H9 (cell line): ENCODE results near the gene USP14. TPM values are rescaled to one million over a fixed set of nuclear protein-coding genes. Genes with fewer than 3 reads are reported as not detected.

Experiments
- DNase-seq: peaks from one replicate; pipeline ENCODE4 v3.0.0-alpha.2; 2017
- H2AFZ ChIP-seq: one replicate; pipeline ENCODE4 v1.6.1; 2013; ENCODE audit warnings: mild to moderate bottlenecking, low read length, control low read depth, moderate library complexity
- H2AK5ac ChIP-seq: 2 replicates; pipeline ENCODE4 v1.6.1; 2013; ENCODE audit warnings: low read length, control low read depth, mixed read lengths; ENCODE audit not compliant: insufficient read length
- H2BK120ac ChIP-seq: one replicate; pipeline ENCODE4 v1.6.1; 2013; ENCODE audit warnings: low read depth, mild to moderate bottlenecking, low read length, control low read depth, inconsistent platforms; ENCODE audit not compliant: poor library complexity, severe bottlenecking
- H2BK12ac ChIP-seq: 2 replicates; pipeline ENCODE4 v1.6.1; 2013; ENCODE audit warnings: low read length, control low read depth, mixed read lengths, low read depth; ENCODE audit not compliant: insufficient read length
- H2BK15ac ChIP-seq: 2 replicates; pipeline ENCODE4 v1.6.1; 2013; ENCODE audit warnings: low read depth, low read length, control low read depth
- H2BK20ac ChIP-seq: one replicate; pipeline ENCODE4 v1.6.1; 2013; ENCODE audit warnings: low read depth, mild to moderate bottlenecking, low read length, control low read depth, inconsistent platforms; ENCODE audit not compliant: poor library complexity, severe bottlenecking
- H2BK5ac ChIP-seq: 2 replicates; pipeline ENCODE4 v1.6.1; 2013; ENCODE audit warnings: low read length, control low read depth, mixed read lengths; ENCODE audit not compliant: insufficient read length
- H3K14ac ChIP-seq: 2 replicates; pipeline ENCODE4 v1.6.1; 2013; ENCODE audit warnings: low read length, control low read depth; ENCODE audit not compliant: insufficient read depth
- H3K18ac ChIP-seq: 2 replicates; pipeline ENCODE4 v1.6.1; 2013; ENCODE audit warnings: low read depth, mild to moderate bottlenecking, mixed read lengths, low read length, control low read depth; ENCODE audit not compliant: insufficient read length
- H3K23ac ChIP-seq: 2 replicates; pipeline ENCODE4 v1.6.1; 2013; ENCODE audit warnings: low read length, control low read depth, mixed read lengths, low read depth; ENCODE audit not compliant: insufficient read length
- H3K23me2 ChIP-seq: 2 replicates; pipeline ENCODE4 v1.6.1; 2013; ENCODE audit warnings: low read depth, mild to moderate bottlenecking, mixed read lengths, low read length, control low read depth; ENCODE audit not compliant: insufficient read length, poor library complexity, severe bottlenecking
- H3K27ac ChIP-seq: 2 replicates; pipeline ENCODE4 v1.5.1; 2013; ENCODE audit warnings: low read length, control low read depth, mixed read lengths, low read depth; ENCODE audit not compliant: insufficient read length
- H3K27me3 ChIP-seq: 2 replicates; pipeline ENCODE4 v1.6.1; 2013; ENCODE audit warnings: low read length, control low read depth, inconsistent platforms; ENCODE audit not compliant: insufficient read depth
- H3K4ac ChIP-seq: 2 replicates; pipeline ENCODE4 v1.6.1; 2013; ENCODE audit warnings: low read depth, mild to moderate bottlenecking, control low read depth, inconsistent platforms, low read length, moderate library complexity
- H3K4me1 ChIP-seq: 2 replicates; pipeline ENCODE4 v1.6.1; 2013; ENCODE audit warnings: low read length, control low read depth, inconsistent platforms; ENCODE audit not compliant: insufficient read depth
- H3K4me2 ChIP-seq: 2 replicates; pipeline ENCODE4 v1.6.1; 2013; ENCODE audit warnings: low read length, control low read depth, mixed read lengths; ENCODE audit not compliant: insufficient read length, insufficient read depth
- H3K56ac ChIP-seq: 2 replicates; pipeline ENCODE4 v1.6.1; 2013; ENCODE audit warnings: low read depth, mild to moderate bottlenecking, mixed read lengths, low read length, control low read depth; ENCODE audit not compliant: insufficient read length
- H3K79me1 ChIP-seq: 2 replicates; pipeline ENCODE4 v1.6.1; 2013; ENCODE audit warnings: low read depth, mild to moderate bottlenecking, moderate library complexity, low read length, control low read depth, inconsistent platforms; ENCODE audit not compliant: insufficient read depth, poor library complexity, severe bottlenecking
- H3K79me2 ChIP-seq: 2 replicates; pipeline ENCODE4 v1.6.1; 2013; ENCODE audit warnings: low read length, control low read depth, inconsistent platforms; ENCODE audit not compliant: insufficient read depth
- H3K9ac ChIP-seq: 2 replicates; pipeline ENCODE4 v1.6.1; 2013; ENCODE audit warnings: low read length, control low read depth, mixed read lengths; ENCODE audit not compliant: insufficient read length; ENCODE audit errors: extremely low read depth
- H3K9me3 ChIP-seq: one replicate; pipeline ENCODE4 v1.6.1; 2013; ENCODE audit warnings: low read depth, low read length, inconsistent platforms; ENCODE audit not compliant: control insufficient read depth
- H3T11ph ChIP-seq: one replicate; pipeline ENCODE4 v1.6.1; 2013; ENCODE audit warnings: mild to moderate bottlenecking, low read length, control low read depth, inconsistent platforms
- H4K20me1 ChIP-seq: one replicate; pipeline ENCODE4 v1.6.1; 2013; ENCODE audit not compliant: control insufficient read depth, insufficient read length, insufficient read depth
- H4K5ac ChIP-seq: 2 replicates; pipeline ENCODE4 v1.6.1; 2013; ENCODE audit warnings: low read depth, mild to moderate bottlenecking, mixed read lengths, low read length, control low read depth; ENCODE audit not compliant: insufficient read length
- H4K8ac ChIP-seq: replicated peaks from 2 replicates; pipeline ENCODE4 v1.6.1; 2013; ENCODE audit warnings: low read length, control low read depth, mixed read lengths, low read depth; ENCODE audit not compliant: insufficient read length
- H4K91ac ChIP-seq: 2 replicates; pipeline ENCODE4 v1.6.1; 2013; ENCODE audit warnings: low read depth, mild to moderate bottlenecking, moderate library complexity, mixed read lengths, low read length, control low read depth; ENCODE audit not compliant: insufficient read length
- H3K27ac Mint-ChIP-seq, 3 experiments: 2 replicates in 2 of 3; 3 replicates in 1 of 3; pipeline ENCODE4 v1.8.0; 2020 to 2021; ENCODE audit warnings: mixed read lengths in 3 of 3, mild to moderate bottlenecking in 1 of 3, moderate library complexity in 1 of 3
- H3K27me3 Mint-ChIP-seq: 2 replicates; pipeline ENCODE4 v1.8.0; 2021; ENCODE audit warnings: low read depth, mild to moderate bottlenecking, moderate library complexity, mixed read lengths
- H3K36me3 Mint-ChIP-seq, 3 experiments: 2 replicates in 2 of 3; 3 replicates in 1 of 3; pipeline ENCODE4 v1.8.0; 2020 to 2021; ENCODE audit warnings: low read depth in 3 of 3, mixed read lengths in 3 of 3; ENCODE audit not compliant: insufficient read depth in 1 of 3
- H3K4me1 Mint-ChIP-seq, 2 experiments: 2 replicates each; pipeline ENCODE4 v1.8.0; 2020; ENCODE audit warnings: mixed read lengths in 2 of 2
- H3K4me3 Mint-ChIP-seq, 2 experiments: 2 replicates in 1 of 2; 3 replicates in 1 of 2; pipeline ENCODE4 v1.8.0; 2020 to 2021; ENCODE audit warnings: mild to moderate bottlenecking in 2 of 2, mixed read lengths in 2 of 2, moderate library complexity in 1 of 2
- H3K9me3 Mint-ChIP-seq, 2 experiments: 2 replicates in 1 of 2; 3 replicates in 1 of 2; pipeline ENCODE4 v1.8.0; 2020; ENCODE audit warnings: mild to moderate bottlenecking in 2 of 2, mixed read lengths in 2 of 2, moderate library complexity in 1 of 2
- total RNA-seq: library from RNA; stranded (reverse); gene quantifications from 2 replicates; pipeline ENCODE4 v1.2.1, GENCODE V29; 2021
- TF ChIP-seq, protein P1 (sequence below): fragments of 200-600 bp; sonication (generic); conservative IDR thresholded peaks from 3 replicates; pipeline ENCODE4 v1.8.0; 2021; ENCODE audit warnings: antibody characterized with exemption, mild to moderate bottlenecking

Gene USP14
- total RNA-seq, 1 experiment from 2014 or later, result 92.1 TPM

DNA sequence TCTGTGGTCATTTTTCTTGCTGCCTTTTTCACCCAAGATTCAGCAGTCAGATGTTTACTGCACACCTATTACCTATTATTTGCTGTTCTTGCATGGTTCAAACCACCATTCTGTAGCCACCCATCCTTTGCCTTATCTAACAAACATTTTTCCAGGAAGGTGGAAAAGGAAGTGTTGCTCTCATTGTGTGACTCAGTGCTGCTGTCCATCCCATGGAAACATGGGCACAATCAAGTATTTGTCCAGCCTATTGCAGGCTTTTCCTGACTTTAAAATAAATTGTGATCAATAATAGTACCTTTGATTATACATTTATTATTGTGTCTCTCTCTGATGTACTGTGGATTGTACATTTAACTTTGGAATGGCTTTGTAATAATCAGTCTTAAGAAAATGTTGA lies 53.2 kb downstream of the USP14 start:
- DNase-seq, result no peak
- Histone ChIP-seq H2BK120ac (no peak overlapping the region), H3K23me2 (no peaks in the 10 kb centered on the region), H3K9ac (no peak overlapping the region), H2BK20ac (no peak overlapping the region), H2AK5ac (no peak overlapping the region), H3K4me2 (no peak overlapping the region), H2AFZ (no peak overlapping the region), H4K5ac (no peak overlapping the region), H4K91ac (no peak overlapping the region), H4K8ac (no peak overlapping the region), H3K9me3 (no peaks in the 10 kb centered on the region), H3K18ac (no peak overlapping the region), H3K23ac (no peak overlapping the region), H3K79me2 (no peaks in the 10 kb centered on the region), H3K79me1 (no peaks in the 10 kb centered on the region), H3K4me1 (no peaks in the 10 kb centered on the region; the same call in 1 of the 2 replicates), H2BK5ac (no peak overlapping the region), H3T11ph (no peak overlapping the region), H3K14ac (no peak overlapping the region), H2BK15ac (no peak overlapping the region), H2BK12ac (no peak overlapping the region), H3K27me3 (no peaks in the 10 kb centered on the region), H4K20me1 (no peaks in the 10 kb centered on the region), H3K56ac (no peak overlapping the region), H3K4ac (no peak overlapping the region), H3K27ac (no peak overlapping the region)
- no peaks in the 10 kb centered on the region for H3K27me3 Mint-ChIP-seq
- H3K36me3 Mint-ChIP-seq, result peaks cover 29 to 60% (median 50%) of the 10 kb centered on the region in 3 experiments; a peak in 6 of 7 replicates
- peak overlapping the region in 1 of 3 experiments; percentile 39; a peak in 2 of 7 replicates for H3K27ac Mint-ChIP-seq
- peaks cover 24 to 27% of the 10 kb centered on the region in 2 experiments for H3K4me1 Mint-ChIP-seq
- no peak overlapping the region for H3K4me3 Mint-ChIP-seq
- TF ChIP-seq, protein P1, sequence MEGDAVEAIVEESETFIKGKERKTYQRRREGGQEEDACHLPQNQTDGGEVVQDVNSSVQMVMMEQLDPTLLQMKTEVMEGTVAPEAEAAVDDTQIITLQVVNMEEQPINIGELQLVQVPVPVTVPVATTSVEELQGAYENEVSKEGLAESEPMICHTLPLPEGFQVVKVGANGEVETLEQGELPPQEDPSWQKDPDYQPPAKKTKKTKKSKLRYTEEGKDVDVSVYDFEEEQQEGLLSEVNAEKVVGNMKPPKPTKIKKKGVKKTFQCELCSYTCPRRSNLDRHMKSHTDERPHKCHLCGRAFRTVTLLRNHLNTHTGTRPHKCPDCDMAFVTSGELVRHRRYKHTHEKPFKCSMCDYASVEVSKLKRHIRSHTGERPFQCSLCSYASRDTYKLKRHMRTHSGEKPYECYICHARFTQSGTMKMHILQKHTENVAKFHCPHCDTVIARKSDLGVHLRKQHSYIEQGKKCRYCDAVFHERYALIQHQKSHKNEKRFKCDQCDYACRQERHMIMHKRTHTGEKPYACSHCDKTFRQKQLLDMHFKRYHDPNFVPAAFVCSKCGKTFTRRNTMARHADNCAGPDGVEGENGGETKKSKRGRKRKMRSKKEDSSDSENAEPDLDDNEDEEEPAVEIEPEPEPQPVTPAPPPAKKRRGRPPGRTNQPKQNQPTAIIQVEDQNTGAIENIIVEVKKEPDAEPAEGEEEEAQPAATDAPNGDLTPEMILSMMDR, result no peak
- H3K9me3 Mint-ChIP-seq, result no peaks in the 10 kb centered on the region
